Measurements from ENCODE around the gene PKD1.
"Not testable (repeated sequence)": the region's sequence is repeated elsewhere in the genome, so short reads cannot be mapped to it uniquely, and the experiment has no call there.

GRCh38 chr16:2111412-2112335 lies 24.0 kb downstream of the PKD1 start:
- not testable (repeated sequence) for TF ChIP-seq CTCF (IDR thresholded peaks at IDR 0.05; ENCODE audit: poor library complexity); EZH2 (IDR thresholded peaks at IDR 0.05; ENCODE audit: borderline replicate concordance); EZH2phosphoT487 (IDR thresholded peaks at IDR 0.05; ENCODE audit: low read depth, severe bottlenecking, unreplicated experiment)
